Prostate gland (tissue), 2 donors: ENCODE results near the gene C1QTNF6.

Source experiments
- POLR2A ChIP-seq: fragments of 450-650 bp; IDR thresholded peaks from one replicate; pipeline ENCODE4 v1.6.1; 2016; ENCODE audit warnings: antibody characterized with exemption, mild to moderate bottlenecking
- TF ChIP-seq, protein P1 (sequence below), 4 experiments: fragments of 200-600 bp in 2 of 4; fragments of 450-650 bp in 2 of 4; sonication (generic) in 2 of 4; IDR thresholded peaks; 1 replicate in 3 of 4; 2 replicates in 1 of 4; pipeline ENCODE4 v1.5.1; 2016 to 2019; ENCODE audit warnings: antibody characterized with exemption in 4 of 4, mild to moderate bottlenecking in 2 of 4, moderate library complexity in 2 of 4

DNA sequence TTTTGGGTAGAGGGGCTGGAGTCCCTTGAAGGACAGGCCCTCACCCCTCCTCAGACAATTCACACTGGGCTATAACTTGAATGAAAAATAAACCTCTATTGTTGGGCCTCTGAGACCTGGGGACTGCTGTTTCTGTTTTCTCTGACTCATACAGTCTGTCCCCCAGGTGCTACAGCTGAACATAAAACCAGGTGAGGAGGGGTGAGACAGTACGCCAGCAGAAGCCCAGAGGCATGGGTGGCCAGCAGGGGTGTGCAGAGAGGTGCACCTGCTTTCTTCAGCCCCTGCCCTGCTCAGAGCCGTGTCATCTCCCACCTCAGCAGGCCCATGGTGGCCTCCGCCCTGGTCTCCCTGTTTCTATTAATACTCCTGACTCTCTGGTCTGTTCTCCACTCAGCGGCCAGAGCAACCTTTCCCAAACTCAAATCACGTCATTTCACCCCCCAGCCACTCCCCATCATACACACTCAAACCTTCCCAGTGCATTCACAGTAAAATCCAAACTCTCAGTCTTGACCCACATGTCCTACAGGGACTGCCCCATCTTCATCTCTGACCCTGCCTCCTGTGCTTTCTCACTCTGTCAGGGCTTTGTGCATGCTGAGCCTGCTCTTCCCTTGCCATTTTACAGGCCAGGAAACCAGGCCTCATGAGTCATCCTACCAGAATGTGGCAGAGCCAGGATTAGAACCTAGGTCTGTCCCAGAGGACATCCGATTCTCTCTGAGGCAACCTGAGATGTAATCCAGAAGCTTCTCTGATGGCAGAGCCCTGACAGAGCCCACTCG is 32.9 kb downstream of the C1QTNF6 start:
- TF ChIP-seq POLR2A = no peak
- TF ChIP-seq, protein P1, sequence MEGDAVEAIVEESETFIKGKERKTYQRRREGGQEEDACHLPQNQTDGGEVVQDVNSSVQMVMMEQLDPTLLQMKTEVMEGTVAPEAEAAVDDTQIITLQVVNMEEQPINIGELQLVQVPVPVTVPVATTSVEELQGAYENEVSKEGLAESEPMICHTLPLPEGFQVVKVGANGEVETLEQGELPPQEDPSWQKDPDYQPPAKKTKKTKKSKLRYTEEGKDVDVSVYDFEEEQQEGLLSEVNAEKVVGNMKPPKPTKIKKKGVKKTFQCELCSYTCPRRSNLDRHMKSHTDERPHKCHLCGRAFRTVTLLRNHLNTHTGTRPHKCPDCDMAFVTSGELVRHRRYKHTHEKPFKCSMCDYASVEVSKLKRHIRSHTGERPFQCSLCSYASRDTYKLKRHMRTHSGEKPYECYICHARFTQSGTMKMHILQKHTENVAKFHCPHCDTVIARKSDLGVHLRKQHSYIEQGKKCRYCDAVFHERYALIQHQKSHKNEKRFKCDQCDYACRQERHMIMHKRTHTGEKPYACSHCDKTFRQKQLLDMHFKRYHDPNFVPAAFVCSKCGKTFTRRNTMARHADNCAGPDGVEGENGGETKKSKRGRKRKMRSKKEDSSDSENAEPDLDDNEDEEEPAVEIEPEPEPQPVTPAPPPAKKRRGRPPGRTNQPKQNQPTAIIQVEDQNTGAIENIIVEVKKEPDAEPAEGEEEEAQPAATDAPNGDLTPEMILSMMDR (IDR thresholded peaks at IDR 0.05) = no peak
